K562 (cell line): ENCODE data around the gene KCNAB2. TPM values are rescaled to one million over a fixed set of nuclear protein-coding genes. Genes with fewer than 3 reads are reported as not detected.
A peak's percentile ranks its signal among the peaks of the same experiment; 100 is the strongest.

ENCODE experiments used
- ATAC-seq: fragments of 200-7000 bp; cut with Tn5 transposase; 3 replicates; pipeline ENCODE4 v1.9.1; 2020; ENCODE audit warnings: moderate library complexity
- BruUV-seq: library from RNA; stranded (reverse); fragments of 400-500 nt; replicated peaks from 2 replicates; lab custom pipeline; 2021; lab: Mats Ljungman, UMichigan
- CTCF ChIA-PET: fragments of 300-600 bp; formaldehyde crosslinking; extraction: SDS; loops from one replicate; lab custom pipeline; 2021; ENCODE audit warnings: low intra/inter-chr PET ratio; lab: Yijun Ruan, JAX
- POLR2A ChIA-PET: fragments of 300-600, 350-650 bp; sonication (Branson Sonifier 250); formaldehyde crosslinking; extraction: SDS; loops from one replicate; lab custom pipeline; 2021; ENCODE audit warnings: antibody characterized with exemption, inconsistent platforms; lab: Yijun Ruan, JAX
- DNase-seq, 4 experiments: peaks; one replicate each; pipeline versions ENCODE4 v3.0.0 to v3.0.0-alpha.2; 2011 to 2018; ENCODE audit warnings: low spot score in 3 of 4, mixed read lengths in 3 of 4; ENCODE audit errors: extremely low read depth in 1 of 4
- FAIRE-seq: peaks from 2 replicates; lab custom pipeline; 2011; peaks lifted over from hg19 to GRCh38; lab: Jason Lieb, UNC
- H2AFZ ChIP-seq: 2 replicates; pipeline ENCODE4 v1.6.0; 2011; ENCODE audit warnings: low read depth, low read length, control low read depth, inconsistent platforms
- H3K27ac ChIP-seq: fragments of 200-600 bp; 3 replicates; pipeline ENCODE4 v1.8.0; 2011; ENCODE audit warnings: low read depth, mild to moderate bottlenecking, control low read depth, inconsistent platforms, low read length, moderate library complexity, mixed read lengths; ENCODE audit errors: extremely low read depth
- H3K27me3 ChIP-seq, 2 experiments: fragments of 300-600 bp in 1 of 2; 2 replicates in 1 of 2; 3 replicates in 1 of 2; pipeline versions ENCODE4 v1.6.0 to v1.8.0; 2011; ENCODE audit warnings: inconsistent platforms in 2 of 2, low read length in 2 of 2, mild to moderate bottlenecking in 1 of 2, mixed read lengths in 1 of 2, moderate library complexity in 1 of 2; ENCODE audit not compliant: control insufficient read depth in 2 of 2, insufficient read depth in 2 of 2
- H3K36me3 ChIP-seq: fragments of 300-600 bp; 3 replicates; pipeline ENCODE4 v1.8.0; 2011; ENCODE audit warnings: mild to moderate bottlenecking, low read length, inconsistent platforms; ENCODE audit not compliant: control insufficient read depth, insufficient read depth
- H3K4me1 ChIP-seq, 2 experiments: fragments of 200-600 bp in 1 of 2; replicated peaks in 1 of 2; 2 replicates in 1 of 2; 3 replicates in 1 of 2; pipeline versions ENCODE4 v1.5.1 to v1.8.0; 2011; ENCODE audit warnings: inconsistent platforms in 2 of 2, low read length in 2 of 2, mild to moderate bottlenecking in 1 of 2, mixed read lengths in 1 of 2, moderate library complexity in 1 of 2; ENCODE audit not compliant: control insufficient read depth in 2 of 2, insufficient read depth in 2 of 2
- H3K4me2 ChIP-seq: 2 replicates; pipeline ENCODE4 v1.6.1; 2011; ENCODE audit warnings: low read length, control low read depth, inconsistent platforms, mixed read lengths; ENCODE audit not compliant: insufficient read depth
- H3K4me3 ChIP-seq: fragments of 200-600 bp; sonication (generic), shearing (Covaris generic); 2 replicates; pipeline ENCODE4 v1.5.1; 2016; ENCODE audit warnings: control low read depth, inconsistent platforms
- H3K79me2 ChIP-seq: fragments of 200-600 bp; 3 replicates; pipeline ENCODE4 v1.8.0; 2011; ENCODE audit warnings: low read length, inconsistent platforms; ENCODE audit not compliant: control insufficient read depth, insufficient read depth
- H3K9ac ChIP-seq, 2 experiments: 2 replicates each; pipeline versions ENCODE4 v1.6.0 to v1.6.1; 2011; ENCODE audit warnings: low read depth in 2 of 2, low read length in 2 of 2, control low read depth in 1 of 2, inconsistent platforms in 1 of 2, mild to moderate bottlenecking in 1 of 2, mixed read lengths in 1 of 2; ENCODE audit not compliant: insufficient read depth in 1 of 2
- H3K9me1 ChIP-seq: one replicate; pipeline ENCODE4 v1.6.0; 2011; ENCODE audit warnings: inconsistent platforms, mild to moderate bottlenecking, low read length, moderate library complexity; ENCODE audit not compliant: control insufficient read depth, insufficient read depth
- H3K9me3 ChIP-seq: replicated peaks from 2 replicates; pipeline ENCODE4 v1.5.1; 2011; ENCODE audit warnings: low read depth, low read length, inconsistent platforms; ENCODE audit not compliant: control insufficient read depth, insufficient read depth
- H4K20me1 ChIP-seq: replicated peaks from 2 replicates; pipeline ENCODE4 v1.6.1; 2011; ENCODE audit warnings: low read length, inconsistent platforms, mixed read lengths; ENCODE audit not compliant: control insufficient read depth, insufficient read depth
- ELK1 ChIP-seq: sonication (generic); formaldehyde crosslinking; IDR thresholded peaks from 2 replicates; pipeline ENCODE4 v1.8.1; 2022; ENCODE audit warnings: missing genetic modification reagents
- MEF2A ChIP-seq: IDR thresholded peaks from 2 replicates; pipeline ENCODE4 v1.6.1; 2011; ENCODE audit warnings: low read depth, mild to moderate bottlenecking, low read length, moderate library complexity; ENCODE audit not compliant: control insufficient read depth
- POLR2G ChIP-seq: fragments of 200-400 bp; formaldehyde crosslinking; IDR thresholded peaks from 2 replicates; pipeline ENCODE4 v1.6.1; 2017; ENCODE audit warnings: low read depth, mild to moderate bottlenecking, antibody characterized with exemption, low read length, moderate library complexity
- ZNF263 ChIP-seq: sonication (generic); formaldehyde crosslinking; IDR thresholded peaks from 2 replicates; pipeline ENCODE4 v1.8.0; 2022; ENCODE audit warnings: mild to moderate bottlenecking, missing genetic modification reagents, borderline replicate concordance
- WGBS: fragments of 100-300 bp; shearing (Covaris generic); methylation state at CpG from one replicate; pipeline ENCODE4 v1.1.6; 2016; ENCODE audit warnings: low coverage, mixed read lengths; ENCODE audit not compliant: insufficient coverage; ENCODE audit errors: missing lambda C conversion rate; 5-methylcytosine and 5-hydroxymethylcytosine counted together
- in situ Hi-C: fragments of 300-500 bp; cut with MboI; formaldehyde crosslinking; loops from 4 replicates; pipeline ENCODE4 v1.15.0; 2018; ENCODE audit warnings: inconsistent platforms, mixed read lengths
- intact Hi-C: fragments of 100-400 bp; cut with micrococcal nuclease; formaldehyde crosslinking; loops from 2 replicates; pipeline ENCODE4 v1.14.2; 2022
- polyA plus RNA-seq, 8 experiments: library from polyadenylated mRNA; depleted of rRNA in 4 of 8; stranded (reverse) in 5 of 8; unstranded in 3 of 8; fragments of >200 nt; fragmentation: Nextera tagmentation in 2 of 8; fragmentation: Illumina TruSeq in 1 of 8; extraction: Ambion mirVana in 2 of 8; extraction: Trizol in 1 of 8; gene quantifications; 2 replicates each; pipeline versions ENCODE4 v1.2.1 to v1.2.3, GENCODE V29; 2011 to 2014; ENCODE audit warnings: inconsistent platforms in 1 of 8, missing spikeins in 1 of 8
- total RNA-seq, 7 experiments: library from RNA; depleted of rRNA in 6 of 7; stranded (reverse); fragments of >200 nt in 6 of 7; fragmentation: Illumina TruSeq in 2 of 7; extraction: Trizol in 2 of 7; gene quantifications; 2 replicates each; pipeline versions ENCODE4 v1.2.1 to v1.2.3, GENCODE V29; 2011 to 2021; ENCODE audit warnings: low replicate concordance in 1 of 7

KCNAB2 gene
- total and polyA plus RNA-seq, 9 of the 15 experiments (the other 6 are each of a cell fraction or from before 2014, with no cell fraction given) = 1.8 to 15.8 (median 7.1) TPM

DNA sequence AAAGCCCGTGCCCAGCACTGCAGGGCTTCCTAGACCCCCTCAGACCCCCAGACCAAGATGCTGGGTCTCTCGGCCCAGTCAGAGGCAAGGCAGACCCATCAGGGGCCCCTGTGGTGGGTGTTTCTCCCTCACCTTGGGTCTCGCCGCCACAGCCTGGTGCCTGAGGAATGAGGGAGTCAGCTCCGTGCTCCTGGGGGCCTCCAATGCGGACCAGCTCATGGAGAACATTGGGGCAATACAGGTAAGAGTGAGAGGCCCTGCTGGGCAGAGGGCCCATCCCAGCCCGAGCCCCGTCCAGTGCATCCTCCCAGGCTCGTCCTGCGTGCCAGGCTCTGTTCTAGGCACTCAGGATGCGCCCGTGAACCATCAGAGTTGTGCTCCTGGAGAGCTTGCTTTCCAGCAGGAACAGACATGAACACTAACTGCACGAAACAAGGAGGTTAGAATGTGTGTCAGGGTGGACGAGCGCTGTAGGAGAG lies 51.5 kb downstream of the KCNAB2 start:
- H3K36me3 ChIP-seq = no peaks in the 10 kb centered on the region
- no peaks in the 10 kb centered on the region for H3K9me3 ChIP-seq
- ChIA-PET CTCF (no interaction called here), POLR2A (interaction anchor here (0.6 to 1.3 kb wide), 3 partner anchors 10 to 30 kb away, joined by 3 to 4 read pairs (median 3); no protein-coding TSS in a partner anchor)
- no peak overlapping the region; a peak in 1 of 4 replicates for H3K9ac ChIP-seq
- H3K27ac ChIP-seq = no peak overlapping the region
- H3K27me3 ChIP-seq = peaks cover 32 to 80% of the 10 kb centered on the region in 2 experiments; a peak in 4 of 5 replicates
- no TSS peak for BruUV-seq
- no peak for ATAC-seq
- 0 out of 2 replicates have a peak, but pooled peaks have one; percentile 12 for TF ChIP-seq POLR2G
- TF ChIP-seq MEF2A = no peak
- no peak for TF ChIP-seq ELK1
- peak; percentile 15; the same call in 1 of the 2 replicates for TF ChIP-seq ZNF263
- H3K4me2 ChIP-seq = no peak overlapping the region
- H3K4me3 ChIP-seq = no peak overlapping the region
- in situ Hi-C loops (no loop called here), intact Hi-C loops (no loop called here)
- H3K4me1 ChIP-seq = peaks cover 0 to 23% of the 10 kb centered on the region in 2 experiments; a peak in 2 of 5 replicates
- H3K79me2 ChIP-seq = no peaks in the 10 kb centered on the region
- no peak for DNase-seq
- H2AFZ ChIP-seq = no peak overlapping the region
- H4K20me1 ChIP-seq = peaks cover 29% of the 10 kb centered on the region
- 2% methylated on average over 15 of the region's 15 CpGs for WGBS
- no peak for FAIRE-seq
- H3K9me1 ChIP-seq = no peaks in the 10 kb centered on the region
